Fibroblast of skin of back (primary cell): Measurements from ENCODE around the gene NR5A2. TPM values are rescaled to one million over a fixed set of nuclear protein-coding genes. Genes with fewer than 3 reads are reported as not detected.

ENCODE experiments used
- DNase-seq: peaks from one replicate; pipeline ENCODE4 v3.0.0-alpha.2; 2013
- polyA plus RNA-seq, 2 experiments: library from polyadenylated mRNA; unstranded; fragments of 120-200 nt; gene quantifications; one replicate each; pipeline ENCODE4 v1.2.1, GENCODE V29; 2013; ENCODE audit not compliant: insufficient read length in 2 of 2

Gene NR5A2
- polyA plus RNA-seq (2013, experiment 1 of 2; ENCODE audit: insufficient read length) = 0.12 TPM
- polyA plus RNA-seq (2013, experiment 2 of 2; ENCODE audit: insufficient read length) = 0.06 TPM

- DNase-seq = no peak
Measured at GRCh38 chr1:200027264-200027823, at the start of gene NR5A2. NR5A2 (plus strand) TSS chr1:200027710; CDS start chr1:200027848, 138 bp downstream.

GRCh38 chr1:199978408-199978940 lies 49.0 kb upstream of the NR5A2 start:
- DNase-seq = no peak

GRCh38 chr1:199979071-199979470 lies 48.4 kb upstream of the NR5A2 start:
- DNase-seq = no peak

- no peak for DNase-seq
Measured at GRCh38 chr1:199981584-199981983, 45.9 kb upstream of the NR5A2 start.

GRCh38 chr1:199982606-199983005 lies 44.9 kb upstream of the NR5A2 start:
- no peak for DNase-seq

GRCh38 chr1:199983531-199983930 lies 44.0 kb upstream of the NR5A2 start:
- no peak for DNase-seq

GRCh38 chr1:199995096-199995685 lies 32.3 kb upstream of the NR5A2 start:
- no peak for DNase-seq

GRCh38 chr1:200005165-200005564 lies 22.3 kb upstream of the NR5A2 start:
- DNase-seq = peak; percentile 8

- no peak for DNase-seq
Measured at GRCh38 chr1:200006711-200007110, 20.8 kb upstream of the NR5A2 start.

- DNase-seq = no peak
Measured at GRCh38 chr1:200015811-200016210, 11.7 kb upstream of the NR5A2 start.

- no peak for DNase-seq
Measured at GRCh38 chr1:200021577-200022238, 5.8 kb upstream of the NR5A2 start.

GRCh38 chr1:200022239-200022804 lies 5.2 kb upstream of the NR5A2 start:
- DNase-seq = no peak

- no peak for DNase-seq
Measured at GRCh38 chr1:200028586-200029034, 1.1 kb downstream of the NR5A2 start.

GRCh38 chr1:200029035-200029821 lies 1.7 kb downstream of the NR5A2 start:
- DNase-seq = peak; percentile 32

GRCh38 chr1:200029822-200030152 lies 2.3 kb downstream of the NR5A2 start:
- no peak for DNase-seq

GRCh38 chr1:200030791-200031190 lies 3.3 kb downstream of the NR5A2 start:
- DNase-seq = no peak

GRCh38 chr1:200033511-200034261 lies 6.2 kb downstream of the NR5A2 start:
- DNase-seq = no peak

- DNase-seq = no peak
Measured at GRCh38 chr1:200034262-200034557, 6.7 kb downstream of the NR5A2 start.

- DNase-seq = no peak
Measured at GRCh38 chr1:200034761-200035396, 7.4 kb downstream of the NR5A2 start.

- DNase-seq = no peak
Measured at GRCh38 chr1:200035397-200035955, 8.0 kb downstream of the NR5A2 start.

- DNase-seq = no peak
Measured at GRCh38 chr1:200035956-200036618, 8.6 kb downstream of the NR5A2 start.
